ENCODE data around the gene FAM184A. TPM values are rescaled to one million over a fixed set of nuclear protein-coding genes. Genes with fewer than 3 reads are reported as not detected.

FAM184A gene
- total RNA-seq, 1 donor from 2014 or later = 2.0 TPM

- no peaks in the 10 kb centered on the region for H3K36me3 ChIP-seq (ENCODE audit: insufficient read depth, low read length)
- H3K9me3 ChIP-seq (ENCODE audit: insufficient read depth, low read depth, low read length) = no peaks in the 10 kb centered on the region
- Mint-ChIP-seq H3K4me3 (ENCODE audit: unreplicated experiment) (no peak overlapping the region), H3K36me3 (ENCODE audit: low read depth, unreplicated experiment) (no peaks in the 10 kb centered on the region), H3K27me3 (ENCODE audit: low read depth, unreplicated experiment) (no peaks in the 10 kb centered on the region), H3K27ac (ENCODE audit: unreplicated experiment) (no peak overlapping the region), H3K9me3 (ENCODE audit: unreplicated experiment) (no peaks in the 10 kb centered on the region), H3K4me1 (ENCODE audit: low read depth, unreplicated experiment) (no peaks in the 10 kb centered on the region)
- H3K79me2 ChIP-seq (ENCODE audit: insufficient read depth, low read length) = no peaks in the 10 kb centered on the region
- no peak overlapping the region for H3K4me3 ChIP-seq (ENCODE audit: insufficient read depth, low read depth, low read length)
- FAIRE-seq (no peak), DNase-seq (ENCODE audit: low read depth) (no peak)
- H3K4me1 ChIP-seq (ENCODE audit: insufficient read depth, low read length) = no peaks in the 10 kb centered on the region
- H3K27me3 ChIP-seq (ENCODE audit: insufficient read depth, low read length) = no peaks in the 10 kb centered on the region
- no peak overlapping the region for H3K9ac ChIP-seq (ENCODE audit: low read length)
- TF ChIP-seq CTCF (IDR thresholded peaks at IDR 0.05; ENCODE audit: insufficient read depth, low read depth, low read length) = no peak
- no peak for TF ChIP-seq EZH2 (IDR thresholded peaks at IDR 0.05; ENCODE audit: insufficient read depth, low read length)
- no peaks in the 10 kb centered on the region for H4K20me1 ChIP-seq (ENCODE audit: insufficient read depth, low read length)
- no peak overlapping the region for H2AFZ ChIP-seq (ENCODE audit: low read depth, low read length)
- no peak overlapping the region for H3K4me2 ChIP-seq (ENCODE audit: low read length)
- H3K27ac ChIP-seq (ENCODE audit: low read depth, low read length) = no peak overlapping the region
Observed at GRCh38 chr6:119065955-119066354, 12.5 kb downstream of the FAM184A start.

- H3K4me3 Mint-ChIP-seq (ENCODE audit: unreplicated experiment) = no peak overlapping the region
- no peaks in the 10 kb centered on the region for H3K27me3 ChIP-seq (ENCODE audit: insufficient read depth, low read length)
- FAIRE-seq = no peak
- no peaks in the 10 kb centered on the region for H3K36me3 ChIP-seq (ENCODE audit: insufficient read depth, low read length)
- H3K27ac ChIP-seq (ENCODE audit: low read depth, low read length) = no peak overlapping the region
- H3K79me2 ChIP-seq (ENCODE audit: insufficient read depth, low read length) = no peaks in the 10 kb centered on the region
- TF ChIP-seq CTCF (IDR thresholded peaks at IDR 0.05; ENCODE audit: insufficient read depth, low read depth, low read length) (no peak), EZH2 (IDR thresholded peaks at IDR 0.05; ENCODE audit: insufficient read depth, low read length) (no peak)
- H3K36me3 Mint-ChIP-seq (ENCODE audit: low read depth, unreplicated experiment) = no peaks in the 10 kb centered on the region
- H3K4me3 ChIP-seq (ENCODE audit: insufficient read depth, low read depth, low read length) = no peak overlapping the region
- no peak overlapping the region for H3K9ac ChIP-seq (ENCODE audit: low read length)
- H4K20me1 ChIP-seq (ENCODE audit: insufficient read depth, low read length) = no peaks in the 10 kb centered on the region
- no peaks in the 10 kb centered on the region for H3K9me3 ChIP-seq (ENCODE audit: insufficient read depth, low read depth, low read length)
- no peak overlapping the region for H3K4me2 ChIP-seq (ENCODE audit: low read length)
- no peaks in the 10 kb centered on the region for H3K4me1 Mint-ChIP-seq (ENCODE audit: low read depth, unreplicated experiment)
- no peaks in the 10 kb centered on the region for H3K27me3 Mint-ChIP-seq (ENCODE audit: low read depth, unreplicated experiment)
- H3K4me1 ChIP-seq (ENCODE audit: insufficient read depth, low read length) = no peaks in the 10 kb centered on the region
- H2AFZ ChIP-seq (ENCODE audit: low read depth, low read length) = no peak overlapping the region
- no peak overlapping the region for H3K27ac Mint-ChIP-seq (ENCODE audit: unreplicated experiment)
- no peaks in the 10 kb centered on the region for H3K9me3 Mint-ChIP-seq (ENCODE audit: unreplicated experiment)
- no peak for DNase-seq (ENCODE audit: low read depth)
Observed at GRCh38 chr6:119065382-119065781, 13.1 kb downstream of the FAM184A start.

GRCh38 chr6:119063491-119063890, 15.0 kb downstream of the FAM184A start:
- H3K36me3 Mint-ChIP-seq (ENCODE audit: low read depth, unreplicated experiment) = no peaks in the 10 kb centered on the region

More at GRCh38 chr6:119063491-119063890, 15.0 kb downstream of the FAM184A start:
- DNase-seq (ENCODE audit: low read depth) (no peak), FAIRE-seq (no peak)
- H3K27ac ChIP-seq (ENCODE audit: low read depth, low read length) = no peak overlapping the region
- H3K36me3 ChIP-seq (ENCODE audit: insufficient read depth, low read length) = no peaks in the 10 kb centered on the region
- H4K20me1 ChIP-seq (ENCODE audit: insufficient read depth, low read length) = no peaks in the 10 kb centered on the region
- H3K4me1 ChIP-seq (ENCODE audit: insufficient read depth, low read length) = no peaks in the 10 kb centered on the region
- no peak overlapping the region for H2AFZ ChIP-seq (ENCODE audit: low read depth, low read length)
- H3K27ac Mint-ChIP-seq (ENCODE audit: unreplicated experiment) = no peak overlapping the region
- no peaks in the 10 kb centered on the region for H3K9me3 Mint-ChIP-seq (ENCODE audit: unreplicated experiment)
- no peak overlapping the region for H3K4me3 ChIP-seq (ENCODE audit: insufficient read depth, low read depth, low read length)
- no peak overlapping the region for H3K4me2 ChIP-seq (ENCODE audit: low read length)
- TF ChIP-seq CTCF (IDR thresholded peaks at IDR 0.05; ENCODE audit: insufficient read depth, low read depth, low read length) (no peak), EZH2 (IDR thresholded peaks at IDR 0.05; ENCODE audit: insufficient read depth, low read length) (no peak)
- no peaks in the 10 kb centered on the region for H3K79me2 ChIP-seq (ENCODE audit: insufficient read depth, low read length)
- no peaks in the 10 kb centered on the region for H3K9me3 ChIP-seq (ENCODE audit: insufficient read depth, low read depth, low read length)
- H3K4me3 Mint-ChIP-seq (ENCODE audit: unreplicated experiment) = no peak overlapping the region
- no peaks in the 10 kb centered on the region for H3K27me3 ChIP-seq (ENCODE audit: insufficient read depth, low read length)
- no peaks in the 10 kb centered on the region for H3K27me3 Mint-ChIP-seq (ENCODE audit: low read depth, unreplicated experiment)
- H3K9ac ChIP-seq (ENCODE audit: low read length) = no peak overlapping the region
- no peaks in the 10 kb centered on the region for H3K4me1 Mint-ChIP-seq (ENCODE audit: low read depth, unreplicated experiment)

Data from astrocyte (in vitro differentiated cells and primary cell).